ENCODE measurements around the gene KCNA1.

GRCh38 chr12:4867384-4867783 lies 42.3 kb upstream of the KCNA1 start:
- no peak for TF ChIP-seq CTCF (IDR thresholded peaks at IDR 0.05)
- TF ChIP-seq POLR2A (IDR thresholded peaks at IDR 0.05) = no peak
